ENCODE data around the gene CDC14A. TPM values are rescaled to one million over a fixed set of nuclear protein-coding genes. Genes with fewer than 3 reads are reported as not detected.

CDC14A gene
- total and polyA plus RNA-seq, 2 of the 8 experiments (the other 6 are each of a cell fraction or from before 2014, with no cell fraction given): 3.2 to 8.9 TPM

DNA sequence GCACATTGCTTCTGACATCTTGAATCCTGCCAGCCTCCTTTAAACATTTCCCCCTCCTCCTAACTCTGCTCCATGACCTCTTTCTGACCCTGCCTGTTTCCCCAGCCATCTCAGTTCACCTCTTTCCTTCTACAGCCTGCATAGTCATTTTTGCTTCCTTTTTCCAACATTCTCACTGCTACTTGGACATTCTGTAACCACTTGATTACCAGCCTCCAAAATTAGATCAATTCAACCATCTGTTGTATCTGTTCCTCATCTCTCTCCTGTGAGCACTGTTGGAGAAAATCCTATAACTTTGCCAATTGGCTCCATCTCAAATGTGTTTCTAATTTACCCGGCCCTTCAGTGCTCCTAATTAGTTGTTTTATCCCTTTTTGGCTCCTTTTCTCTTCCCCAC lies 158.1 kb downstream of the CDC14A start:
- Histone ChIP-seq H3K4me2 (ENCODE audit: insufficient read depth in 1 of 2, low read depth in 2 of 2, low read length in 2 of 2) (no peak overlapping the region), H4K20me1 (replicated peaks in 1 of 2; ENCODE audit: control insufficient read depth in 1 of 2, insufficient read depth in 2 of 2, low read length in 2 of 2) (no peaks in the 10 kb centered on the region), H3K23me2 (ENCODE audit: low read depth, low read length) (no peaks in the 10 kb centered on the region), H3K23ac (ENCODE audit: insufficient read length) (no peak overlapping the region), H3K9me3 (ENCODE audit: insufficient read depth in 2 of 2, low read depth in 1 of 2, low read length in 1 of 2) (no peaks in the 10 kb centered on the region), H3K27ac (ENCODE audit: low read depth, low read length) (no peak overlapping the region), H3K36me3 (ENCODE audit: control insufficient read depth in 2 of 4, insufficient read depth in 4 of 4, low read length in 3 of 4) (no peaks in the 10 kb centered on the region; a peak in 2 of 8 replicates), H2BK120ac (replicated peaks; ENCODE audit: low read depth, low read length) (no peak overlapping the region), H3K9ac (replicated peaks in 1 of 4; ENCODE audit: extremely low read depth in 1 of 4, low read depth in 3 of 4, low read length in 3 of 4) (no peak overlapping the region), H2AK5ac (ENCODE audit: low read depth, low read length) (no peak overlapping the region), H2BK12ac (ENCODE audit: low read depth, low read length) (no peak overlapping the region), H4K8ac (ENCODE audit: extremely low read depth, insufficient read depth, low read length) (no peak overlapping the region), H3K18ac (ENCODE audit: extremely low read depth, low read length) (no peak overlapping the region), H3K79me2 (ENCODE audit: control insufficient read depth in 1 of 2, insufficient read depth in 2 of 2, low read length in 2 of 2) (no peaks in the 10 kb centered on the region), H3K27me3 (replicated peaks in 1 of 4; ENCODE audit: control insufficient read depth in 3 of 4, extremely low read depth in 1 of 4, insufficient read depth in 3 of 4, low read length in 3 of 4) (no peaks in the 10 kb centered on the region), H2BK5ac (ENCODE audit: low read depth, low read length) (no peak overlapping the region), H3K79me1 (ENCODE audit: low read depth, low read length) (no peaks in the 10 kb centered on the region; the same call in 1 of the 2 replicates), H3K4me3 (ENCODE audit: extremely low read depth in 1 of 4, insufficient read depth in 2 of 4, low read depth in 3 of 4, low read length in 4 of 4) (no peak overlapping the region), H2AFZ (ENCODE audit: low read length) (no peak overlapping the region), H2BK20ac (ENCODE audit: low read length) (no peak overlapping the region), H3K4me1 (replicated peaks in 1 of 4; ENCODE audit: control insufficient read depth in 3 of 4, insufficient read depth in 4 of 4, low read length in 3 of 4) (no peaks in the 10 kb centered on the region), H3K4ac (replicated peaks; ENCODE audit: insufficient read length, low read depth, low read length) (no peak overlapping the region), H4K91ac (replicated peaks; ENCODE audit: insufficient read length, low read length) (no peak overlapping the region), H4K5ac (ENCODE audit: insufficient read length, low read depth, low read length) (no peak overlapping the region), H2BK15ac (ENCODE audit: low read length) (no peak overlapping the region), H3K14ac (ENCODE audit: insufficient read length) (no peak overlapping the region), H3K56ac (replicated peaks; ENCODE audit: insufficient read length, low read depth, low read length) (no peak overlapping the region)
- CTCF ChIA-PET (ENCODE audit: partially characterized antibody): no interaction called here
- 89% methylated on average over 1 of the region's 1 CpG; no CpG with 5 or more reads in 1 of the 2 experiments for WGBS, 2 experiments (ENCODE audit: extremely low coverage in 1 of 2, insufficient coverage in 1 of 2, insufficient read length in 1 of 2, insufficient replicate concordance in 2 of 2, low coverage in 1 of 2, low lambda C conversion rate in 2 of 2, missing lambda C conversion rate in 1 of 2)
- FAIRE-seq (no peak), DNase-seq (ENCODE audit: low read depth in 1 of 2, low spot score in 2 of 2) (no peak)
- TF ChIP-seq TEAD4 (IDR thresholded peaks at IDR 0.05; ENCODE audit: low read depth, low read length) (no peak), GABPA (IDR thresholded peaks at IDR 0.05; ENCODE audit: borderline replicate concordance, insufficient read depth, low read length) (no peak), EZH2 (IDR thresholded peaks at IDR 0.05; ENCODE audit: low read depth, low read length, severe bottlenecking) (no peak), TAF1 (IDR thresholded peaks at IDR 0.05; ENCODE audit: low read depth, low read length) (no peak), TAF7 (optimal IDR thresholded peaks at IDR 0.05; ENCODE audit: borderline replicate concordance, low read depth, low read length) (no peak)
- TF ChIP-seq, protein P1, sequence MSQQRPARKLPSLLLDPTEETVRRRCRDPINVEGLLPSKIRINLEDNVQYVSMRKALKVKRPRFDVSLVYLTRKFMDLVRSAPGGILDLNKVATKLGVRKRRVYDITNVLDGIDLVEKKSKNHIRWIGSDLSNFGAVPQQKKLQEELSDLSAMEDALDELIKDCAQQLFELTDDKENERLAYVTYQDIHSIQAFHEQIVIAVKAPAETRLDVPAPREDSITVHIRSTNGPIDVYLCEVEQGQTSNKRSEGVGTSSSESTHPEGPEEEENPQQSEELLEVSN (IDR thresholded peaks at IDR 0.05): no peak
- POLR2A ChIA-PET (ENCODE audit: partially characterized antibody): no interaction called here

Data from H1 (cell line).